ENCODE data around the gene TANGO2.

TANGO2 gene

DNA sequence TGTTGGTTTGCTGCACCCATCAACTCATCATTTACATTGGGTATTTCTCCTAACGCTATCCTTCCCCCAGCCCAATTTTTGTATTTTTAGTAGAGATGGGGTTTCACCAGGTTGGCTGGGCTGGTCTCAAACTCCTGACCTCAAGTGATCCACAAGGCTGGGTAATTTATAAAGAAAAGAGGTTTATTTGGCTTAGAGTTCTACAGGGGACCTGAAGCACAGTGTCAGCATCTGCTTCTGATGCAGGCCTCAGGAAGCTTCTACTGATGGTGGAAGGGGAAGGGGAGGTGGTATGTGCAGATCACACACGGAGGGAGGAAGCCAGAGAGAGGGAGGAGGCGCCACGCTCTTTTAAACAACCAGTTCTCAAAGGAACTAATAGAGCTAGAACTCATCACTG, 25.8 kb downstream of the TANGO2 start:
- H3K27ac ChIP-seq = no peak overlapping the region
- H3K9me3 ChIP-seq (ENCODE audit: severe bottlenecking) = no peaks in the 10 kb centered on the region
- TF ChIP-seq CTCF (IDR thresholded peaks at IDR 0.05; ENCODE audit: low read depth, low read length) = no peak
- no peak overlapping the region for H3K4me3 ChIP-seq (ENCODE audit: low read depth, low read length)
- no peaks in the 10 kb centered on the region for H3K36me3 ChIP-seq
- H3K27me3 ChIP-seq (ENCODE audit: insufficient read depth, low read depth, severe bottlenecking) = no peaks in the 10 kb centered on the region
- no peak for DNase-seq

- Histone ChIP-seq H3K9me3 (ENCODE audit: severe bottlenecking) (no peaks in the 10 kb centered on the region), H3K4me3 (ENCODE audit: low read depth, low read length) (no peak overlapping the region), H3K27ac (no peak overlapping the region), H3K27me3 (ENCODE audit: insufficient read depth, low read depth, severe bottlenecking) (no peaks in the 10 kb centered on the region), H3K36me3 (no peaks in the 10 kb centered on the region)
- TF ChIP-seq CTCF (IDR thresholded peaks at IDR 0.05; ENCODE audit: low read depth, low read length) = no peak
- DNase-seq = no peak
Observed at GRCh38 chr22:20051927-20052308, 31.0 kb downstream of the TANGO2 start.

DNA sequence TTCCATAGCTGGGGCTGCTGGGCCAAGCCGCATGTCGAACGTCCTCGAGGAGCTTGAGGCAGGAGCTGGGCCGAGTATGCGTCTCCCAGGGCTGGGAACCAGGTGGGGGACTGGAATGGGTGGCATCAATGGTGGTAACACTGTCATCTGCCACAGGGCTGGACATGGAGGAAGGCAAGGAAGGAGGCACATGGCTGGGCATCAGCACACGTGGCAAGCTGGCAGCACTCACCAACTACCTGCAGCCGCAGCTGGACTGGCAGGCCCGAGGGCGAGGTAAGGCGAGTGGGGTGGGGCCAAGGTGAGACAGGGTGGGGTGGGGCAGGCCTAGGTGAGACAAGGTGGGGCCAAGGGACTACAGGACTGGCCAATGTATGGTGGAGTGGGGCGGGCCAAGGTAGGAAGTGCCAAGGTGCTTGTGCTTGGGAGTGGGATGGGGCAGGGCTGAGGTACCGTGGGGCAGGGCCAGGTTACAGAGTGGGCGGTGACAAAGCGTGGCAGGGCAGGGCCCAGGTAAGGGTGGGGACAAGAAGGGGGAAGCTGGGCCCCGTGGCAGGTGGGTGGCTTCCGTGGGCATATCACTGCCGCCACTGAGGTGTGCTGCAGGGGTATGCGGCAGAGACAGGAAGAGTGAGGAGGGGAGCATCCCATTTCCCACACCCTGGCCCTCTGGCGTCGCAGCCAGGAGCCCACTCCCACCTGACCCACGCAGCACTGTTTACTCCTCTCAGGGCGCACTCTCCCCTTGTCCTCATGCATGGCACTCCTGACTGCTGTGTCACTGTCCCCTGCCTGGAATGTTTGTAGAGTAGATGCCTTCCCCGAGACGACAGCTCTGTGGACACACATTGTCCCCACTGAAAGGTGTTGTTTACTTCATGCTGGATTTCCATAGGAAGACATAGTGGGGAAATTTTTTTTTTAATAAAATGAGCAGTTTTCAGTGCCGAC, 31.7 kb downstream of the TANGO2 start:
- Histone ChIP-seq H3K36me3 (no peaks in the 10 kb centered on the region), H3K27ac (no peak overlapping the region), H3K4me3 (ENCODE audit: low read depth, low read length) (no peak overlapping the region), H3K27me3 (ENCODE audit: insufficient read depth, low read depth, severe bottlenecking) (no peaks in the 10 kb centered on the region), H3K9me3 (ENCODE audit: severe bottlenecking) (no peaks in the 10 kb centered on the region)
- DNase-seq = no peak
- TF ChIP-seq CTCF (IDR thresholded peaks at IDR 0.05; ENCODE audit: low read depth, low read length) = no peak

- H3K27ac ChIP-seq = no peak overlapping the region
- no peak for DNase-seq
- TF ChIP-seq CTCF (IDR thresholded peaks at IDR 0.05; ENCODE audit: low read depth, low read length) = no peak
- H3K36me3 ChIP-seq = no peaks in the 10 kb centered on the region
- H3K4me3 ChIP-seq (ENCODE audit: low read depth, low read length) = no peak overlapping the region
- no peaks in the 10 kb centered on the region for H3K27me3 ChIP-seq (ENCODE audit: insufficient read depth, low read depth, severe bottlenecking)
- H3K9me3 ChIP-seq (ENCODE audit: severe bottlenecking) = no peaks in the 10 kb centered on the region
Observed at GRCh38 chr22:20053407-20054033, 32.6 kb downstream of the TANGO2 start.

DNA sequence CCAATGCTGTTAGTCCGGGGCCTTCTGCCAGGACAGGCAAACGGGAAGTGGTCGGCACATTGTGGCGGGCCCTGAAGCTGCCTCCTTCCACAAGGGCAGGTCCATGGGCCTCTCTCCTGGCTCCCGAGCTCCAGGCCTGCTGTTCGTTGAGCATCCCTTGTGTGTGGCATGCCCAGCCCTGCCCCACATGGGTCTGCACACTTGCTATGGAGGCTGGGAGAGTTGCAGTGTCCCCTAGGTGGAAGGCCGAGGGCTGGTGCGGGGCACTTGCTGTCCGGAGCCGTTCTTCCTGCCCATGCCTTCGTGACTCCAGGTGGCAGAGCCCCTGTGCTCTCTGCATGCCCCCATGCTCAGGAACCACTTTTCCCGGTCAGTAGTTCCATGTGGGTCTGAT, 33.1 kb downstream of the TANGO2 start:
- TF ChIP-seq CTCF (IDR thresholded peaks at IDR 0.05; ENCODE audit: low read depth, low read length) = no peak
- no peaks in the 10 kb centered on the region for H3K9me3 ChIP-seq (ENCODE audit: severe bottlenecking)
- DNase-seq = no peak
- no peaks in the 10 kb centered on the region for H3K27me3 ChIP-seq (ENCODE audit: insufficient read depth, low read depth, severe bottlenecking)
- H3K4me3 ChIP-seq (ENCODE audit: low read depth, low read length) = no peak overlapping the region
- no peaks in the 10 kb centered on the region for H3K36me3 ChIP-seq
- no peak overlapping the region for H3K27ac ChIP-seq
